GM18517 (cell line): ENCODE results near the gene PTPN3.

Source experiments
- ATAC-seq: cut with Tn5 transposase; IDR thresholded peaks from one replicate; pipeline ENCODE4 v1.9.1; 2021; ENCODE audit warnings: mild to moderate bottlenecking, moderate library complexity; ENCODE audit not compliant: unreplicated experiment

PTPN3 gene

GRCh38 chr9:109454601-109455155, 43.4 kb downstream of the PTPN3 start:
- no peak for ATAC-seq

- no peak for ATAC-seq
Measured at GRCh38 chr9:109454041-109454440, 44.1 kb downstream of the PTPN3 start.

- no peak for ATAC-seq
Measured at GRCh38 chr9:109453210-109453842, 44.8 kb downstream of the PTPN3 start.

GRCh38 chr9:109452761-109453160, 45.3 kb downstream of the PTPN3 start:
- ATAC-seq: no peak

GRCh38 chr9:109451311-109452025, 46.6 kb downstream of the PTPN3 start:
- ATAC-seq: no peak

GRCh38 chr9:109450346-109450745, 47.8 kb downstream of the PTPN3 start:
- no peak for ATAC-seq

- no peak for ATAC-seq
Measured at GRCh38 chr9:109449036-109449798, 48.9 kb downstream of the PTPN3 start.

GRCh38 chr9:109448223-109448622, 49.9 kb downstream of the PTPN3 start:
- ATAC-seq: no peak

GRCh38 chr9:109447329-109448076, 50.6 kb downstream of the PTPN3 start:
- no peak for ATAC-seq

- no peak for ATAC-seq
Measured at GRCh38 chr9:109444771-109445320, 53.3 kb downstream of the PTPN3 start.

- no peak for ATAC-seq
Measured at GRCh38 chr9:109442716-109443115, 55.4 kb downstream of the PTPN3 start.

- ATAC-seq: no peak
Measured at GRCh38 chr9:109441296-109441695, 56.8 kb downstream of the PTPN3 start.

GRCh38 chr9:109440797-109441287, 57.3 kb downstream of the PTPN3 start:
- ATAC-seq: peak; percentile 97

GRCh38 chr9:109440117-109440515, 58.0 kb downstream of the PTPN3 start:
- no peak for ATAC-seq

GRCh38 chr9:109439378-109440116, 58.6 kb downstream of the PTPN3 start:
- ATAC-seq: no peak

GRCh38 chr9:109437286-109437685, 60.8 kb downstream of the PTPN3 start:
- no peak for ATAC-seq

- no peak for ATAC-seq
Measured at GRCh38 chr9:109436071-109436470, 62.0 kb downstream of the PTPN3 start.

- ATAC-seq: no peak
Measured at GRCh38 chr9:109433476-109433875, 64.6 kb downstream of the PTPN3 start.

- ATAC-seq: no peak
Measured at GRCh38 chr9:109430231-109430630, 67.9 kb downstream of the PTPN3 start.

GRCh38 chr9:109428854-109429253, 69.3 kb downstream of the PTPN3 start:
- ATAC-seq: no peak
